Measurements from ENCODE around the gene SLC17A2. TPM values are rescaled to one million over a fixed set of nuclear protein-coding genes. Genes with fewer than 3 reads are reported as not detected.
"Not testable (repeated sequence)": the region's sequence is repeated elsewhere in the genome, so short reads cannot be mapped to it uniquely, and the experiment has no call there.

Gene SLC17A2
- total RNA-seq, 1 donor from 2014 or later = not detected

- H3K27ac Mint-ChIP-seq = no peak overlapping the region
- TF ChIP-seq, protein P1, sequence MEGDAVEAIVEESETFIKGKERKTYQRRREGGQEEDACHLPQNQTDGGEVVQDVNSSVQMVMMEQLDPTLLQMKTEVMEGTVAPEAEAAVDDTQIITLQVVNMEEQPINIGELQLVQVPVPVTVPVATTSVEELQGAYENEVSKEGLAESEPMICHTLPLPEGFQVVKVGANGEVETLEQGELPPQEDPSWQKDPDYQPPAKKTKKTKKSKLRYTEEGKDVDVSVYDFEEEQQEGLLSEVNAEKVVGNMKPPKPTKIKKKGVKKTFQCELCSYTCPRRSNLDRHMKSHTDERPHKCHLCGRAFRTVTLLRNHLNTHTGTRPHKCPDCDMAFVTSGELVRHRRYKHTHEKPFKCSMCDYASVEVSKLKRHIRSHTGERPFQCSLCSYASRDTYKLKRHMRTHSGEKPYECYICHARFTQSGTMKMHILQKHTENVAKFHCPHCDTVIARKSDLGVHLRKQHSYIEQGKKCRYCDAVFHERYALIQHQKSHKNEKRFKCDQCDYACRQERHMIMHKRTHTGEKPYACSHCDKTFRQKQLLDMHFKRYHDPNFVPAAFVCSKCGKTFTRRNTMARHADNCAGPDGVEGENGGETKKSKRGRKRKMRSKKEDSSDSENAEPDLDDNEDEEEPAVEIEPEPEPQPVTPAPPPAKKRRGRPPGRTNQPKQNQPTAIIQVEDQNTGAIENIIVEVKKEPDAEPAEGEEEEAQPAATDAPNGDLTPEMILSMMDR (conservative IDR thresholded peaks at IDR 0.05) = no peak
- no peaks in the 10 kb centered on the region for H3K9me3 Mint-ChIP-seq
- no peaks in the 10 kb centered on the region for H3K27me3 Mint-ChIP-seq
- no peaks in the 10 kb centered on the region for H3K4me1 Mint-ChIP-seq (ENCODE audit: unreplicated experiment)
- H3K36me3 Mint-ChIP-seq = no peaks in the 10 kb centered on the region
- no peak overlapping the region for H3K4me3 Mint-ChIP-seq
- DNase-seq (ENCODE audit: extremely low spot score, unreplicated experiment) = no peak
Observed at GRCh38 chr6:25950297-25950696, 19.8 kb upstream of the SLC17A2 start.

GRCh38 chr6:25949695-25950094 is 19.2 kb upstream of the SLC17A2 start:
- no peak for DNase-seq (ENCODE audit: extremely low spot score, unreplicated experiment)
- TF ChIP-seq, protein P1 (conservative IDR thresholded peaks at IDR 0.05) = no peak
- Mint-ChIP-seq H3K4me1 (ENCODE audit: unreplicated experiment) (no peaks in the 10 kb centered on the region), H3K36me3 (no peaks in the 10 kb centered on the region), H3K9me3 (no peaks in the 10 kb centered on the region), H3K27ac (no peak overlapping the region), H3K27me3 (no peaks in the 10 kb centered on the region), H3K4me3 (no peak overlapping the region)

DNA sequence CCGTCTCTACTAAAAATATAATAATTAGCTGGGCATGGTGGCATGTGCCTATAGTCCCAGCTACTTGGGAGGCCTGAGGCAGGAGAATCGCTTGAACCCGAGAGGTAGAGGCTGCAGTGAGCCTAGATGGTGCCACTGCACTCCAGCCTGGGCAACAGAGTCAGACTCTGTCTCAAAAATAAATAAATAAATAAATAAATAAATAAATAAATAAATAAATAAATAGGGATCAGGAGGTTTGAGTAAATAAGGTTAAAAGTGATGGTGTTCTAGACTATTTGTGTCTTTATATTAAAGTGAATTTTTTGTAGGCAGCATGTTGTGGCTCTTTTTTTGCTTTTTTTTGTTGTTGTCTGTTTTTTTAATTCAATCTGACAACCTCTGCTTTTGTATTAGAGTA is 17.0 kb upstream of the SLC17A2 start:
- H3K27me3 Mint-ChIP-seq; H3K27ac Mint-ChIP-seq; H3K4me3 Mint-ChIP-seq; H3K9me3 Mint-ChIP-seq; DNase-seq (ENCODE audit: extremely low spot score, unreplicated experiment); H3K36me3 Mint-ChIP-seq; H3K4me1 Mint-ChIP-seq (ENCODE audit: unreplicated experiment): not testable (repeated sequence)

GRCh38 chr6:25946631-25947030 is 16.1 kb upstream of the SLC17A2 start:
- H3K9me3 Mint-ChIP-seq = no peaks in the 10 kb centered on the region
- H3K4me1 Mint-ChIP-seq (ENCODE audit: unreplicated experiment) = no peaks in the 10 kb centered on the region
- H3K27me3 Mint-ChIP-seq = no peaks in the 10 kb centered on the region
- H3K4me3 Mint-ChIP-seq = no peak overlapping the region
- DNase-seq (ENCODE audit: extremely low spot score, unreplicated experiment) = no peak
- H3K27ac Mint-ChIP-seq = no peak overlapping the region
- H3K36me3 Mint-ChIP-seq = no peaks in the 10 kb centered on the region
- TF ChIP-seq, protein P1 (conservative IDR thresholded peaks at IDR 0.05) = no peak

GRCh38 chr6:25945738-25946137 is 15.2 kb upstream of the SLC17A2 start:
- not testable (repeated sequence) for H3K27ac Mint-ChIP-seq; H3K27me3 Mint-ChIP-seq; H3K36me3 Mint-ChIP-seq; H3K4me3 Mint-ChIP-seq; H3K9me3 Mint-ChIP-seq; H3K4me1 Mint-ChIP-seq (ENCODE audit: unreplicated experiment); DNase-seq (ENCODE audit: extremely low spot score, unreplicated experiment)

DNA sequence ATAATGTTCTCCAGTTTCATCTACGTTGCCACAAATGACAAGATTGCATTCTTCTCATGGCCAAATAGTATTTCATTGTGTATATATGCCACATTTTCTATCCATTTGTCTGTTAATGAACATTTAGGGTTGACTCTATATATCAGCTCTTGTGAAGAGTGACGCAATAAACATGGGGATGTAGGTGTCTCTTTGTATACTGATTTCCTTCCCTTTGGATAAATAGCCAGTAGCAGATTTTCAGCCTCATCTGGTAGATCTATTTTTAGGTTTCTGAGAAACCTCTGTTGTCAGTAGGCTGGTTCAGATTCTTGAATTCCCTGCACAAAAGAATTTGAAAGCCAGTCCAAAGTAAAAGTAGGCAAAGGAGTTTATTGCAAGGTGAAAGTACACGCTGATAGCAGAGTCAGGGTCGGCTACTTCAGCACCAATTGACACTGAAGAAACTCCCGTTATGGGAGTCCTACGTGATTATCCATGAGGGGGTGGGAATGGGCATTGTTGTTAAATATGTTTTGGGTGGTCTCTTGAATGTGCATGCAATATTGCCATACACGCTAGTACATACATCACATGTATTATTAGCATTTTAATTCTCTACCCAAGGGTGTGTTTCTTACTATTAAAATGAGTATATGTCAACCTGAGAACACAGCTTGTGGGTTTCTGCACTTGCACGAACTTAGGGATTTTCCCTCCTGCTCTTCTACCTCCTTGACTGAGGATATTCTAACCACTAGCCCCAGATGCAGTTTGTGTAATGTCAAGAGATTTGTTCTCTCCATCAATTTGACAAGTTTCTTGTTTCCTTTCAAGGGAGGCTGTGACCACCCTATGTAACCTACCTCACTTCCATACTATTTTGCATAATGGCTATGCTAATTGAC is 14.4 kb upstream of the SLC17A2 start:
- no peaks in the 10 kb centered on the region for H3K9me3 Mint-ChIP-seq
- H3K36me3 Mint-ChIP-seq = no peaks in the 10 kb centered on the region
- no peak overlapping the region for H3K4me3 Mint-ChIP-seq
- no peak overlapping the region for H3K27ac Mint-ChIP-seq
- no peaks in the 10 kb centered on the region for H3K4me1 Mint-ChIP-seq (ENCODE audit: unreplicated experiment)
- TF ChIP-seq, protein P1 (conservative IDR thresholded peaks at IDR 0.05) = no peak
- DNase-seq (ENCODE audit: extremely low spot score, unreplicated experiment) = no peak
- H3K27me3 Mint-ChIP-seq = no peaks in the 10 kb centered on the region

Data from type B pancreatic cell (in vitro differentiated cells).